HEK293 (cell line): ENCODE data around the gene POLA2.

Experiments
- CTCF ChIA-PET: fragments of 350-600 bp; formaldehyde crosslinking; extraction: SDS; loops from one replicate; lab custom pipeline; 2021; ENCODE audit warnings: antibody characterized with exemption; lab: Yijun Ruan, JAX
- POLR2A ChIA-PET: fragments of 300-600 bp; formaldehyde crosslinking; extraction: SDS; loops from one replicate; lab custom pipeline; 2020; ENCODE audit warnings: antibody characterized with exemption, inconsistent platforms; lab: Yijun Ruan, JAX
- H3K27ac ChIP-seq: fragments of 200-500 bp; sonication (Bioruptor generic); 2 replicates; pipeline ENCODE4 v1.5.1; 2014; ENCODE audit warnings: low read depth, low read length, control low read depth, inconsistent platforms; ENCODE audit errors: extremely low read depth
- H3K36me3 ChIP-seq, 2 experiments: fragments of 200-500 bp in 1 of 2; sonication (Bioruptor generic) in 1 of 2; 1 replicate in 1 of 2; 2 replicates in 1 of 2; pipeline ENCODE4 v1.5.1; 2014 to 2017; ENCODE audit warnings: inconsistent platforms in 2 of 2, low read length in 2 of 2; ENCODE audit not compliant: control insufficient read depth in 2 of 2, insufficient read depth in 1 of 2
- H3K4me1 ChIP-seq: fragments of 200-500 bp; sonication (Bioruptor generic); 2 replicates; pipeline ENCODE4 v1.5.1; 2014; ENCODE audit warnings: mild to moderate bottlenecking, low read length, inconsistent platforms; ENCODE audit not compliant: control insufficient read depth, insufficient read depth
- H3K4me3 ChIP-seq: 2 replicates; pipeline ENCODE4 v1.5.1; 2011; ENCODE audit warnings: low read depth, mild to moderate bottlenecking, control low read depth, low read length, moderate library complexity
- H3K9me3 ChIP-seq: fragments of 200-500 bp; sonication (Bioruptor generic); 2 replicates; pipeline ENCODE4 v1.5.1; 2014; ENCODE audit warnings: low read depth, low read length, inconsistent platforms; ENCODE audit not compliant: control insufficient read depth, insufficient read depth
- FEZF1 ChIP-seq: fragments of 450-650 bp; formaldehyde crosslinking; IDR thresholded peaks from 2 replicates; pipeline ENCODE4 v1.5.1; 2016; ENCODE audit warnings: missing biosample characterization, missing genetic modification characterization
- GLIS2 ChIP-seq: fragments of 450-650 bp; formaldehyde crosslinking; IDR thresholded peaks from 2 replicates; pipeline ENCODE4 v1.5.1; 2016; ENCODE audit warnings: missing biosample characterization, missing genetic modification characterization
- MEIS1 ChIP-seq: sonication (generic); formaldehyde crosslinking; IDR thresholded peaks from 2 replicates; pipeline ENCODE4 v1.8.1; 2022; ENCODE audit warnings: missing genetic modification reagents, mild to moderate bottlenecking, borderline replicate concordance
- SP3 ChIP-seq: fragments of 450-650 bp; formaldehyde crosslinking; IDR thresholded peaks from 2 replicates; pipeline ENCODE4 v1.5.1; 2016; ENCODE audit warnings: missing biosample characterization, missing genetic modification characterization
- WT1 ChIP-seq: fragments of 450-650 bp; formaldehyde crosslinking; IDR thresholded peaks from 2 replicates; pipeline ENCODE4 v1.5.1; 2016; ENCODE audit warnings: missing biosample characterization, missing genetic modification characterization
- YY2 ChIP-seq: fragments of 450-650 bp; formaldehyde crosslinking; IDR thresholded peaks from 2 replicates; pipeline ENCODE4 v1.5.1; 2016; ENCODE audit warnings: missing biosample characterization, missing genetic modification characterization
- ZBTB7A ChIP-seq: fragments of 450-650 bp; formaldehyde crosslinking; IDR thresholded peaks from 2 replicates; pipeline ENCODE4 v1.5.1; 2016; ENCODE audit warnings: low read depth, missing biosample characterization, missing genetic modification characterization
- ZEB2 ChIP-seq: fragments of 450-650 bp; formaldehyde crosslinking; IDR thresholded peaks from 2 replicates; pipeline ENCODE4 v1.5.1; 2016; ENCODE audit warnings: missing biosample characterization, missing genetic modification characterization
- ZNF155 ChIP-seq: fragments of 450-650 bp; formaldehyde crosslinking; IDR thresholded peaks from 2 replicates; pipeline ENCODE4 v1.5.1; 2016; ENCODE audit warnings: missing biosample characterization, missing genetic modification characterization
- ZNF223 ChIP-seq: fragments of 450-650 bp; formaldehyde crosslinking; IDR thresholded peaks from 2 replicates; pipeline ENCODE4 v1.5.1; 2016; ENCODE audit warnings: missing biosample characterization, missing genetic modification characterization
- ZNF23 ChIP-seq: fragments of 450-650 bp; formaldehyde crosslinking; IDR thresholded peaks from 2 replicates; pipeline ENCODE4 v1.5.1; 2016; ENCODE audit warnings: missing biosample characterization, missing genetic modification characterization, borderline replicate concordance
- ZNF248 ChIP-seq: fragments of 450-650 bp; formaldehyde crosslinking; IDR thresholded peaks from 2 replicates; pipeline ENCODE4 v1.5.1; 2017; ENCODE audit warnings: missing biosample characterization, missing genetic modification characterization
- ZNF274 ChIP-seq, 2 experiments: fragments of 200-500 bp in 1 of 2; fragments of 450-650 bp in 1 of 2; sonication (Bioruptor generic) in 1 of 2; formaldehyde crosslinking in 1 of 2; IDR thresholded peaks; 2 replicates each; pipeline versions ENCODE4 v1.5.1 to v1.6.1; 2014 to 2016; ENCODE audit warnings: borderline replicate concordance in 1 of 2, inconsistent platforms in 1 of 2, low read length in 1 of 2, missing biosample characterization in 1 of 2, missing genetic modification characterization in 1 of 2
- ZNF311 ChIP-seq: fragments of 450-650 bp; formaldehyde crosslinking; IDR thresholded peaks from 2 replicates; pipeline ENCODE4 v1.5.1; 2017; ENCODE audit warnings: missing biosample characterization, missing genetic modification characterization, borderline replicate concordance
- ZNF335 ChIP-seq: fragments of 450-650 bp; formaldehyde crosslinking; conservative IDR thresholded peaks from 2 replicates; pipeline ENCODE4 v1.5.1; 2016; ENCODE audit warnings: missing biosample characterization, missing genetic modification characterization
- ZNF394 ChIP-seq: fragments of 450-650 bp; formaldehyde crosslinking; IDR thresholded peaks from 2 replicates; pipeline ENCODE4 v1.5.1; 2016; ENCODE audit warnings: missing biosample characterization, missing genetic modification characterization, mild to moderate bottlenecking, moderate library complexity, borderline replicate concordance
- ZNF501 ChIP-seq: fragments of 450-650 bp; formaldehyde crosslinking; IDR thresholded peaks from 2 replicates; pipeline ENCODE4 v1.5.1; 2016; ENCODE audit warnings: missing biosample characterization, missing genetic modification characterization
- ZNF514 ChIP-seq: fragments of 450-650 bp; formaldehyde crosslinking; IDR thresholded peaks from 2 replicates; pipeline ENCODE4 v1.5.1; 2016; ENCODE audit warnings: missing biosample characterization, missing genetic modification characterization
- ZNF521 ChIP-seq: fragments of 450-650 bp; formaldehyde crosslinking; IDR thresholded peaks from 2 replicates; pipeline ENCODE4 v1.5.1; 2017; ENCODE audit warnings: missing biosample characterization, mild to moderate bottlenecking, missing genetic modification characterization
- ZNF549 ChIP-seq: fragments of 450-650 bp; IDR thresholded peaks from 2 replicates; pipeline ENCODE4 v1.5.1; 2018; ENCODE audit warnings: missing biosample characterization, missing genetic modification characterization, mild to moderate bottlenecking, inconsistent platforms, moderate library complexity
- ZNF561 ChIP-seq: fragments of 450-650 bp; IDR thresholded peaks from 2 replicates; pipeline ENCODE4 v1.5.1; 2018; ENCODE audit warnings: missing biosample characterization, missing genetic modification characterization, borderline replicate concordance
- ZNF639 ChIP-seq: fragments of 450-650 bp; formaldehyde crosslinking; IDR thresholded peaks from 2 replicates; pipeline ENCODE4 v1.5.1; 2016; ENCODE audit warnings: missing biosample characterization, missing genetic modification characterization
- ZNF658 ChIP-seq: fragments of 450-650 bp; formaldehyde crosslinking; IDR thresholded peaks from 2 replicates; pipeline ENCODE4; 2016; ENCODE audit warnings: missing biosample characterization, missing genetic modification characterization
- ZNF660 ChIP-seq: fragments of 450-650 bp; IDR thresholded peaks from 2 replicates; pipeline ENCODE4 v1.5.1; 2018; ENCODE audit warnings: missing biosample characterization, mild to moderate bottlenecking, missing genetic modification characterization
- ZNF704 ChIP-seq: fragments of 450-650 bp; formaldehyde crosslinking; IDR thresholded peaks from 2 replicates; pipeline ENCODE4 v1.5.1; 2016; ENCODE audit warnings: missing biosample characterization, missing genetic modification characterization
- ZNF747 ChIP-seq: fragments of 450-650 bp; formaldehyde crosslinking; IDR thresholded peaks from 2 replicates; pipeline ENCODE4 v1.5.1; 2016; ENCODE audit warnings: missing biosample characterization, missing genetic modification characterization
- ZNF791 ChIP-seq: fragments of 450-650 bp; formaldehyde crosslinking; IDR thresholded peaks from 2 replicates; pipeline ENCODE4 v1.5.1; 2016; ENCODE audit warnings: missing biosample characterization, missing genetic modification characterization
- ZNF830 ChIP-seq: fragments of 450-650 bp; IDR thresholded peaks from 2 replicates; pipeline ENCODE4 v1.5.0; 2018; ENCODE audit warnings: missing biosample characterization, missing genetic modification characterization, low read depth, mild to moderate bottlenecking, moderate library complexity
- ZXDB ChIP-seq: fragments of 450-650 bp; formaldehyde crosslinking; IDR thresholded peaks from 2 replicates; pipeline ENCODE4 v1.5.1; 2016; ENCODE audit warnings: missing biosample characterization, missing genetic modification characterization
- TF ChIP-seq, protein P1 (sequence below): fragments of 450-650 bp; formaldehyde crosslinking; IDR thresholded peaks from 2 replicates; pipeline ENCODE4 v1.5.1; 2016; ENCODE audit warnings: missing biosample characterization, missing genetic modification characterization
- TF ChIP-seq, protein P2 (sequence below): fragments of 450-650 bp; formaldehyde crosslinking; optimal IDR thresholded peaks from 2 replicates; pipeline ENCODE3; 2016; ENCODE audit warnings: missing biosample characterization, mild to moderate bottlenecking, missing genetic modification characterization

The POLA2 gene, protein sequence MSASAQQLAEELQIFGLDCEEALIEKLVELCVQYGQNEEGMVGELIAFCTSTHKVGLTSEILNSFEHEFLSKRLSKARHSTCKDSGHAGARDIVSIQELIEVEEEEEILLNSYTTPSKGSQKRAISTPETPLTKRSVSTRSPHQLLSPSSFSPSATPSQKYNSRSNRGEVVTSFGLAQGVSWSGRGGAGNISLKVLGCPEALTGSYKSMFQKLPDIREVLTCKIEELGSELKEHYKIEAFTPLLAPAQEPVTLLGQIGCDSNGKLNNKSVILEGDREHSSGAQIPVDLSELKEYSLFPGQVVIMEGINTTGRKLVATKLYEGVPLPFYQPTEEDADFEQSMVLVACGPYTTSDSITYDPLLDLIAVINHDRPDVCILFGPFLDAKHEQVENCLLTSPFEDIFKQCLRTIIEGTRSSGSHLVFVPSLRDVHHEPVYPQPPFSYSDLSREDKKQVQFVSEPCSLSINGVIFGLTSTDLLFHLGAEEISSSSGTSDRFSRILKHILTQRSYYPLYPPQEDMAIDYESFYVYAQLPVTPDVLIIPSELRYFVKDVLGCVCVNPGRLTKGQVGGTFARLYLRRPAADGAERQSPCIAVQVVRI

DNA sequence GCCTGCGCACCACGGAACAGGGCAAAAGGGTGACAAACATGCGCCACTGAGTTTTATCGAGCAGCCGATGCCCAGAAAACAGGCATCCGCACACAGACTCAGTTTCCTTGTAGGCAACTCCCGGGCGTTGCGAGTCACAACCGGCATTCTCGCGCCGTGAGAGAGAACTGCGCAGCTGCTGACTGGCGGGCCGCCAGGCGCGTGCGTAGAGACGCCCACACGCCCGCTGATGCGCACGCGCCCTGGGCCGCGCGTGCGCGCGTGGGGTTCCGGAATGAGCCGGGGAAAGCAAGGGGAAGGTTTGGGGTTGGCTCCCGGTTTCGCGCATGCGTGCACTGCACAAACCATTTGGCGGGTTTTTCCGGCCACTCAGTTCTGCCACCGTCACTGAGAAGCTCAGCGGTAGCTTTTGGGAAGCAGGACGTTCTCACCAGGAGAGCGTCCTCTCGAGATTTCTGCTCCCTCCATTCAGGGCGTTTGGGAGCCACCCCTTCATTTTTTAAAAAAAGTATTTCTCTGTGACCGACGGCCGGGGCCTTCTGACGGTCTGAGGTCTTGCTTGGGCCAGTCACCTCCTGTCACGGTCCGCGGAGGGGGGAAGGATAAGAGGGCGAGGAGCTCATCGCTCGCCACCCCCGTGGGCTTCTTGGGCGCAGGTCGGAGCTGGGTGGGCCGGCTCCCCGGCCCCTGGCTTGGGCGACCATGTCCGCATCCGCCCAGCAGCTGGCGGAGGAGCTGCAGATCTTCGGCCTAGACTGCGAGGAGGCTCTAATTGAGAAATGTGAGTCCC lies at the start of gene POLA2:
Gene POLA2, plus strand, starts transcription at position 372 of the 790 bp plus-strand sequence. Its CDS starts 331 bp downstream, at position 703.
- Histone ChIP-seq H3K9me3 (no peaks in the 10 kb centered on the region), H3K36me3 (peaks cover 0 to 30% of the 10 kb centered on the region in 2 experiments; a peak in 2 of 3 replicates), H3K27ac (peak within 1 kb of the TSS; percentile 70), H3K4me1 (no peaks in the 10 kb centered on the region), H3K4me3 (peak within 1 kb of the TSS; percentile 79)
- ChIA-PET POLR2A (interaction anchor here (0.6 to 2.2 kb wide), 40 partner anchors 9 to 483 kb away, joined by 3 to 28 read pairs (median 4); partner anchors contain the start of genes CAPN1, CDC42EP2, DPF2 and FAU), CTCF (interaction anchor here (0.6 to 2.3 kb wide), 8 partner anchors 13 to 68 kb away, joined by 3 to 15 read pairs (median 4); no protein-coding TSS in a partner anchor)
- peak; percentile 86 for TF ChIP-seq ZNF335 (tag by site-specific recombination)
- TF ChIP-seq ZNF549 = no peak
- TF ChIP-seq ZNF639 (tag by site-specific recombination) = no peak
- TF ChIP-seq ZBTB7A (tag by site-specific recombination) = no peak
- peak; percentile 18; the same call in 1 of the 2 replicates for TF ChIP-seq ZNF501
- 0 out of 2 replicates have a peak, but pooled peaks have one; percentile 22 for TF ChIP-seq GLIS2 (tag by site-specific recombination)
- TF ChIP-seq MEIS1 = no peak
- TF ChIP-seq, protein P1, sequence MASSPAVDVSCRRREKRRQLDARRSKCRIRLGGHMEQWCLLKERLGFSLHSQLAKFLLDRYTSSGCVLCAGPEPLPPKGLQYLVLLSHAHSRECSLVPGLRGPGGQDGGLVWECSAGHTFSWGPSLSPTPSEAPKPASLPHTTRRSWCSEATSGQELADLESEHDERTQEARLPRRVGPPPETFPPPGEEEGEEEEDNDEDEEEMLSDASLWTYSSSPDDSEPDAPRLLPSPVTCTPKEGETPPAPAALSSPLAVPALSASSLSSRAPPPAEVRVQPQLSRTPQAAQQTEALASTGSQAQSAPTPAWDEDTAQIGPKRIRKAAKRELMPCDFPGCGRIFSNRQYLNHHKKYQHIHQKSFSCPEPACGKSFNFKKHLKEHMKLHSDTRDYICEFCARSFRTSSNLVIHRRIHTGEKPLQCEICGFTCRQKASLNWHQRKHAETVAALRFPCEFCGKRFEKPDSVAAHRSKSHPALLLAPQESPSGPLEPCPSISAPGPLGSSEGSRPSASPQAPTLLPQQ (tag by site-specific recombination) = no peak
- TF ChIP-seq FEZF1 (tag by site-specific recombination) = no peak
- TF ChIP-seq ZNF747 (tag by site-specific recombination) = no peak
- TF ChIP-seq SP3 (tag by site-specific recombination) = 0 out of 2 replicates have a peak, but pooled peaks have one; percentile 31
- no peak for TF ChIP-seq ZNF658
- TF ChIP-seq ZNF791 (tag by site-specific recombination) = no peak
- no peak for TF ChIP-seq ZNF248
- no peak for TF ChIP-seq ZNF514 (tag by site-specific recombination)
- no peak for TF ChIP-seq ZNF23 (tag by site-specific recombination)
- no peak for TF ChIP-seq ZNF223 (tag by site-specific recombination)
- 0 out of 2 replicates have a peak, but pooled peaks have one; percentile 15 for TF ChIP-seq ZXDB
- TF ChIP-seq ZNF521 (tag by site-specific recombination) = no peak
- TF ChIP-seq ZNF394 (tag by site-specific recombination) = no peak; the same call in 1 of the 2 replicates
- 0 out of 2 replicates have a peak, but pooled peaks have one; percentile 2 for TF ChIP-seq WT1
- no peak for TF ChIP-seq ZNF830 (tag by site-specific recombination)
- peak; percentile 39 for TF ChIP-seq ZNF660
- no peak for TF ChIP-seq ZEB2 (tag by site-specific recombination)
- TF ChIP-seq ZNF274 (IDR thresholded peaks at IDR 0.05; ENCODE audit: low read length) = no peak
- TF ChIP-seq ZNF274 (tag by site-specific recombination; IDR thresholded peaks at IDR 0.05; ENCODE audit: borderline replicate concordance) = no peak
- TF ChIP-seq, protein P2, sequence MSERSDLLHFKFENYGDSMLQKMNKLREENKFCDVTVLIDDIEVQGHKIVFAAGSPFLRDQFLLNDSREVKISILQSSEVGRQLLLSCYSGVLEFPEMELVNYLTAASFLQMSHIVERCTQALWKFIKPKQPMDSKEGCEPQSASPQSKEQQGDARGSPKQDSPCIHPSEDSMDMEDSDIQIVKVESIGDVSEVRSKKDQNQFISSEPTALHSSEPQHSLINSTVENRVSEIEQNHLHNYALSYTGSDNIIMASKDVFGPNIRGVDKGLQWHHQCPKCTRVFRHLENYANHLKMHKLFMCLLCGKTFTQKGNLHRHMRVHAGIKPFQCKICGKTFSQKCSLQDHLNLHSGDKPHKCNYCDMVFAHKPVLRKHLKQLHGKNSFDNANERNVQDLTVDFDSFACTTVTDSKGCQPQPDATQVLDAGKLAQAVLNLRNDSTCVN (tag by site-specific recombination) = peak; percentile 97
- TF ChIP-seq ZNF155 (tag by site-specific recombination) = no peak
- no peak for TF ChIP-seq ZNF704 (tag by site-specific recombination)
- no peak for TF ChIP-seq ZNF311
- TF ChIP-seq YY2 (tag by site-specific recombination) = no peak
- no peak for TF ChIP-seq ZNF561 (tag by site-specific recombination)
